IPS DF 19.7 (cell line): ENCODE measurements around the gene SH3PXD2A.

Source experiments
- DNase-seq: peaks from one replicate; pipeline ENCODE4 v3.0.0-alpha.2; 2013; ENCODE audit warnings: low read depth, low spot score

The SH3PXD2A gene

GRCh38 chr10:103545771-103546281 is 309.6 kb downstream of the SH3PXD2A start:
- DNase-seq: no peak

- DNase-seq: no peak
Measured at GRCh38 chr10:103545366-103545765, 310.0 kb downstream of the SH3PXD2A start.

- DNase-seq: no peak
Measured at GRCh38 chr10:103544657-103545310, 310.6 kb downstream of the SH3PXD2A start.
